GM21381 (cell line): ENCODE results near the gene TIMP1.
A peak's percentile ranks its signal among the peaks of the same experiment; 100 is the strongest.

Source experiments
- ATAC-seq: cut with Tn5 transposase; IDR thresholded peaks from one replicate; pipeline ENCODE4 v1.9.1; 2021; ENCODE audit warnings: mild to moderate bottlenecking, moderate library complexity; ENCODE audit not compliant: unreplicated experiment

Gene TIMP1

GRCh38 chrX:47581731-47582647, at the start of gene TIMP1:
Gene TIMP1 (plus strand): TSS chrX:47582436. CDS start chrX:47583416, 980 bp downstream.
- ATAC-seq = peak; percentile 90

GRCh38 chrX:47539860-47540259, 42.4 kb upstream of the TIMP1 start:
- no peak for ATAC-seq

- no peak for ATAC-seq
Measured at GRCh38 chrX:47540754-47541538, 41.3 kb upstream of the TIMP1 start.

- no peak for ATAC-seq
Measured at GRCh38 chrX:47543496-47543895, 38.7 kb upstream of the TIMP1 start.

GRCh38 chrX:47556045-47556623, 26.1 kb upstream of the TIMP1 start:
- ATAC-seq = peak; percentile 86

- ATAC-seq = no peak
Measured at GRCh38 chrX:47558436-47558835, 23.8 kb upstream of the TIMP1 start.

GRCh38 chrX:47560179-47560933, 21.9 kb upstream of the TIMP1 start:
- no peak for ATAC-seq

GRCh38 chrX:47560934-47561658, 21.1 kb upstream of the TIMP1 start, which contains the start of gene ARAF:
Gene ARAF (plus strand): TSS chrX:47561205. CDS start chrX:47562968, 1,763 bp downstream.
- ATAC-seq = peak; percentile 82

- ATAC-seq = no peak
Measured at GRCh38 chrX:47561659-47562151, 20.5 kb upstream of the TIMP1 start.

GRCh38 chrX:47562615-47563243, 19.5 kb upstream of the TIMP1 start:
- ATAC-seq = no peak

- no peak for ATAC-seq
Measured at GRCh38 chrX:47563801-47564315, 18.4 kb upstream of the TIMP1 start.

- no peak for ATAC-seq
Measured at GRCh38 chrX:47564438-47565085, 17.7 kb upstream of the TIMP1 start.

- no peak for ATAC-seq
Measured at GRCh38 chrX:47566841-47567240, 15.4 kb upstream of the TIMP1 start.

- no peak for ATAC-seq
Measured at GRCh38 chrX:47568656-47569295, 13.5 kb upstream of the TIMP1 start.

GRCh38 chrX:47570794-47571193, 11.4 kb upstream of the TIMP1 start:
- ATAC-seq = no peak

GRCh38 chrX:47571215-47571614, 11.0 kb upstream of the TIMP1 start:
- no peak for ATAC-seq

GRCh38 chrX:47571896-47572295, 10.3 kb upstream of the TIMP1 start:
- ATAC-seq = no peak

- no peak for ATAC-seq
Measured at GRCh38 chrX:47572773-47573340, 9.4 kb upstream of the TIMP1 start.
